IPS-15b (cell line): ENCODE measurements around the gene RAB21.

ENCODE experiments used
- H3K27me3 ChIP-seq: one replicate; pipeline ENCODE4 v1.6.1; 2013; ENCODE audit warnings: low read length; ENCODE audit not compliant: control insufficient read depth, insufficient read depth
- H3K36me3 ChIP-seq: one replicate; pipeline ENCODE4 v1.6.1; 2013; ENCODE audit warnings: low read length; ENCODE audit not compliant: control insufficient read depth, insufficient read depth
- H3K4me1 ChIP-seq: one replicate; pipeline ENCODE4 v1.6.1; 2013; ENCODE audit warnings: mild to moderate bottlenecking, low read length; ENCODE audit not compliant: control insufficient read depth, insufficient read depth
- H3K4me3 ChIP-seq: one replicate; pipeline ENCODE4 v1.5.1; 2013; ENCODE audit warnings: low read depth, low read length
- H3K9ac ChIP-seq: one replicate; pipeline ENCODE4 v1.6.1; 2013; ENCODE audit warnings: low read depth, mild to moderate bottlenecking, low read length
- H3K9me3 ChIP-seq: one replicate; pipeline ENCODE4 v1.6.1; 2013; ENCODE audit warnings: mild to moderate bottlenecking, low read length; ENCODE audit not compliant: control insufficient read depth, insufficient read depth

RAB21 gene

DNA sequence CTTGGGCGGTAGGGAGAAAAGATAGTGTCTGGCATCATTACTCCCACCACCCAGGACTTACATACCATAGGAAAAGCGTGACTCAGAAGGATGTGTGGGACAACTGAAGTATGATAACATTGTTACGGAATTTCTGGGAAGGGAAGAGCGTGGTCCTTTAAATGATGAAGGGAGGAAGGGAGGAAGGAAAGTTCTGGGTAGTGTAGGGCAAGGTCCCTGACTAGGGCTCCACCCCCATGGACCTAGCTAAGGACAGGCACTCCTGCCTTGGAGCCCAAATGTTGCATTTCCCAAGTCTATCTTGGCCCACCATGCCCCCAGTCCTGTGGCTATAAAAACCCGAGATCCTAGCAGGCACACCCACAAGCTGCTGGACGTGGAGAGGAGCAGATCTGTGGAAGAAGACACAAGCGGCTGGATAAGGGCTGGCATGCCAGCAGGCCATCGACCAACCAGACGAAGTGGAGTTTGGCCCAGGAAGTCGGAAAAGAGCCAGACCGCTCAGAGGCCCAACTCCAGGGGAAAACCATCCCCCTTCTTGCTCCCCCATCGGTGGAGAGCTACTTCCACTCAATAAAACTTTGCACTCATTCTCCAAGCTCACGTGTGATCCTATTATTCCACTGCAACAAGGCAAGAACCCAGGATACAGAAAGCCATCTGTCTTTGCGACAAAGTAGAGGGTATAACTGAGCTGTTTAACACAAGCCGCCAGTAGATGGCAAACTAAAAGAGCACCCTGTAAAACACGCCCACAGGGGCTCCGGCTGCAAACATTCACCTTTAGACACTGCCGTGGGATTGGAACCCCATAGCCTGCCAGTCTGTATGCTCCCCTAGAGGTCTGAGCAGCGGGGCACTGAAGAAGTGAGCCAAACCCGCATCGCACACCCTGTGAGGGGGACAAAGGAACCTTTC, 23.0 kb upstream of the RAB21 start:
- Histone ChIP-seq H3K4me3 (no peak overlapping the region), H3K36me3 (no peaks in the 10 kb centered on the region)

GRCh38 chr12:71732357-71732712, 22.3 kb upstream of the RAB21 start:
- no peak overlapping the region for H3K9ac ChIP-seq
- no peak overlapping the region for H3K4me3 ChIP-seq
- H3K9me3 ChIP-seq, result no peaks in the 10 kb centered on the region
- no peaks in the 10 kb centered on the region for H3K36me3 ChIP-seq
- H3K4me1 ChIP-seq, result no peaks in the 10 kb centered on the region
- H3K27me3 ChIP-seq, result no peaks in the 10 kb centered on the region

More for the DNA sequence above, 23.0 kb upstream of the RAB21 start:
- Histone ChIP-seq H3K27me3 (no peaks in the 10 kb centered on the region), H3K9me3 (no peaks in the 10 kb centered on the region), H3K4me1 (no peaks in the 10 kb centered on the region), H3K9ac (no peak overlapping the region)

- Histone ChIP-seq H3K4me1 (no peaks in the 10 kb centered on the region), H3K27me3 (no peaks in the 10 kb centered on the region), H3K9ac (no peak overlapping the region), H3K4me3 (no peak overlapping the region), H3K9me3 (no peaks in the 10 kb centered on the region), H3K36me3 (no peaks in the 10 kb centered on the region)
Observed at GRCh38 chr12:71737197-71737596, 17.5 kb upstream of the RAB21 start.

DNA sequence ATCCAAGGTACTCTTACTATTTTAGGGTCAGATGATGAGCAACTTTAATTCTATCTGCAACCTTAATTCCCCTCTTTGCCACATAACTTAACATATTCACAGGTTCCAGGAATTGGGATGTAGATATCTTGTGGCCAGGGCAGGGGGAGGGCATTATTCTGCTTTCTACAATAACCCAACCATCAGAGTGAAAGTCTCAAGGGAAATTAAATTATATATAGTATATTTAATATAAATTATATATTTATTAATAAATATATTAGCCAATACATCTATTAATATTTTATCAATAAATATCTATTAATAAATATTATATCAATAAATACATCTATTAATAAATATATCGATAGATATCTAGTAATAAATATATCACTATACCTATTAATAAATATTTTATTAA, 11.7 kb upstream of the RAB21 start:
- Histone ChIP-seq H3K4me3 (no peak overlapping the region), H3K9ac (no peak overlapping the region), H3K27me3 (no peaks in the 10 kb centered on the region), H3K9me3 (no peaks in the 10 kb centered on the region), H3K4me1 (no peaks in the 10 kb centered on the region), H3K36me3 (no peaks in the 10 kb centered on the region)

DNA sequence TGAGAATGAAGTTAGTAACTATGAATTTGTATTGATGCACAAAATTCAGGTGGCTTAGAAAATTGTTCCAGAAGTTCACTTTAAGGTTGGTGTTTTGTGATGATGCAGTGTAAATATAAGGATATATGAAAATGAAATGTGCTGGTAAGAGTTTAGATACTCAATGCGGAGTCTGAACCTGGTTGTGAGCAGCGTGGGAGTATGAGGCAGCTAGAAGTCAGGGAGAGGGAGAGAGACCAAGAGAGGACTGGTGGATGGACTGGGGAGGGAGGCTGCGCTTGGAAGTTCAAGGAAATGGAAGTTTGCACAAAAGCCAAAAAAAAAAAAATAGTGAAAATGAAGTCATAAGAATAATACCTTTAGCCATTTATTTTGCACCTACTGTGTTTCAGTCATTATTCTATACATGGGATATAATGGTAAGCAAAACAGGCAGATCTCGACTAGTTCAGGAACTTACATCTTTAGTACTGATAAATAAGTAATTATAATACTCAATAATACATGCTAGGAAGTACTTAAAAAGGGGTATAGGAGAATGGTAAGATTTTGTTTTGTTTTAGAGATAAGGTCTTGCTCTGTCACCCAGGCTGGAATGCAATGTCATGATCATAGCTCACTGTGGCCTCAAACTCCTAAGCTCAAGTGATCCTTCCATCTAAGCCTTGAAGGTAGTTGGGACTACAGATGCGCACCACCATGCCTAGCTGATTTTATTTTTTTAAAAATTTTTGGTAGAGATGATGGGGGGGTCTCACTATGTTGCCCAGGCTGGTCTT, 10.0 kb upstream of the RAB21 start:
- Histone ChIP-seq H3K4me1 (no peaks in the 10 kb centered on the region), H3K36me3 (no peaks in the 10 kb centered on the region), H3K9ac (no peak overlapping the region), H3K4me3 (no peak overlapping the region), H3K9me3 (no peaks in the 10 kb centered on the region), H3K27me3 (no peaks in the 10 kb centered on the region)

GRCh38 chr12:71746974-71747611, 7.6 kb upstream of the RAB21 start:
- no peak overlapping the region for H3K4me3 ChIP-seq
- H3K9ac ChIP-seq, result no peak overlapping the region
- peaks cover 2% of the 10 kb centered on the region for H3K4me1 ChIP-seq
- no peaks in the 10 kb centered on the region for H3K27me3 ChIP-seq
- H3K36me3 ChIP-seq, result no peaks in the 10 kb centered on the region
- H3K9me3 ChIP-seq, result no peaks in the 10 kb centered on the region

GRCh38 chr12:71748081-71748850, 6.4 kb upstream of the RAB21 start:
- Histone ChIP-seq H3K9ac (no peak overlapping the region), H3K9me3 (no peaks in the 10 kb centered on the region), H3K4me3 (no peak overlapping the region), H3K4me1 (peaks cover 2% of the 10 kb centered on the region), H3K27me3 (no peaks in the 10 kb centered on the region), H3K36me3 (no peaks in the 10 kb centered on the region)

DNA sequence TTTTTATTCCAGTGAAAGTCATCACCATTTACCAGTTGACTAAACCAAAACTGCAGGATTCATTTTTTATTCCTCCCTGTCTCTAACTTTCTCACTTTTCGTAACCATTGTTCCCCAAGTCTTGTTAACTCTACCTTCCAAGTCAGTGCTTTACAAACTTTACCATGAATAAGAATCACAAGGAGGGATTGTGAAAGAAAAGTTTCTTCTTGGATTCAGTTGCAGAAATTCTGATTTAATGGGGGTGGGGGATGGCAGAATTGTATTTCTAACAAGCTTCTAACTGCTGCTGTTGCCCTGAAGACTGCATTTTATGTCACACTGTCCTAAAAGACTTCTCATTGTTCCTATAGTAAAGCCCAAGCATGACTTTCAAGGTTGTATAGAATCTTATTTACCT, 5.0 kb upstream of the RAB21 start:
- no peaks in the 10 kb centered on the region for H3K9me3 ChIP-seq
- peaks cover 2% of the 10 kb centered on the region for H3K4me1 ChIP-seq
- no peaks in the 10 kb centered on the region for H3K27me3 ChIP-seq
- no peak overlapping the region for H3K4me3 ChIP-seq
- H3K9ac ChIP-seq, result no peak overlapping the region
- no peaks in the 10 kb centered on the region for H3K36me3 ChIP-seq

- H3K36me3 ChIP-seq, result no peaks in the 10 kb centered on the region
- H3K4me1 ChIP-seq, result peaks cover 2% of the 10 kb centered on the region
- no peaks in the 10 kb centered on the region for H3K27me3 ChIP-seq
- no peaks in the 10 kb centered on the region for H3K9me3 ChIP-seq
- H3K4me3 ChIP-seq, result no peak overlapping the region
- H3K9ac ChIP-seq, result no peak overlapping the region
Observed at GRCh38 chr12:71752891-71753290, 1.8 kb upstream of the RAB21 start.

DNA sequence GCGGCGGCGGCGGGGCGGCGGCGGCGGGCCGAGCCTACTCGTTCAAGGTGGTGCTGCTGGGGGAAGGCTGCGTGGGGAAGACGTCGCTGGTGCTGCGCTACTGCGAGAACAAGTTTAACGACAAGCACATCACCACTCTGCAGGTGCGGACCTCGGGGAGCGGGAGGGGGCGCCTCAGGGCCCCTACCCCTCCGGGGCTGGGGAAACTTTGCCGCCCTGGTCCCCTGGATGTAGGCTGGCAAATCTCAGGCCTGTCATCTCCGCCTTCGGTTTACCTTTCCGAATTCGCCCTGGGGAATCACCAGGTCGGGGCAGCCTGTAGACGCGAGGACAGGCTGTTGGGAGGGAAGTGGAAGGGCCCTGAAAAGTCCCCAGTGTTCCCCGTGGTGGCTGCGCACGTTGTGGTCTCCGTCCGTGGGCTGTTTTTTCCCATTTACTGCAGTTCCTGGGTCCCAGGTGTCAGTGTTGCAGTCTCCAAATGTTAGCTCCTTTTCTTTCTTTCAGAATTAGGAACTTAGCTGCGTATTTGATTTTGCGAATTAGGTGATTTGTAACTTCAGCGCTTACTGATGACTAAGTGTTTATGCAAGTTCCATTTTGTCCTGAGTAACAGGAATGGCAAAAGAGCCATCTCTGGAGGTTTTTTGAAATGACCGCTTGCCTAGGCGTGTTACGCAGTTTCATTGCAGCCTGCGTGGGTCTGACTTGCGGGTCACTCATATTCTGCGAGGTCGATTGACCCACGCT, 656 bp downstream of the RAB21 start:
- no peaks in the 10 kb centered on the region for H3K9me3 ChIP-seq
- no peaks in the 10 kb centered on the region for H3K36me3 ChIP-seq
- peak overlapping the region; percentile 89 for H3K4me3 ChIP-seq
- peak overlapping the region; percentile 77 for H3K9ac ChIP-seq
- H3K4me1 ChIP-seq, result no peaks in the 10 kb centered on the region
- no peaks in the 10 kb centered on the region for H3K27me3 ChIP-seq
